ENCODE measurements around the gene SMARCD1. TPM values are rescaled to one million over a fixed set of nuclear protein-coding genes. Genes with fewer than 3 reads are reported as not detected.

Gene SMARCD1
- total RNA-seq, 1 experiment from 2014 or later: 84.9 TPM

- no peak for ATAC-seq
- intact Hi-C loops (cut with micrococcal nuclease; ENCODE audit: unreplicated experiment) (no loop called here), in situ Hi-C loops (cut with HindIII; ENCODE audit: low pct_unique_long_range_greater_than_20kb, low sequenced_read_pairs) (no loop called here)
- Histone ChIP-seq H3K27me3 (ENCODE audit: control insufficient read depth, insufficient read depth, low read length) (no peaks in the 10 kb centered on the region), H3K4me1 (ENCODE audit: control insufficient read depth, insufficient read depth, low read length) (0 out of 2 replicates have a peak, but pooled peaks cover 3% of the 10 kb centered on the region), H3K9me3 (ENCODE audit: control insufficient read depth, insufficient read depth, low read depth, low read length) (no peaks in the 10 kb centered on the region), H3K27ac (ENCODE audit: low read length) (no peak overlapping the region), H3K36me3 (ENCODE audit: control insufficient read depth, insufficient read depth, low read length) (no peaks in the 10 kb centered on the region), H3K4me3 (ENCODE audit: low read depth in 2 of 2, low read length in 2 of 2) (no peak overlapping the region)
- no peak for DNase-seq (ENCODE audit: low read depth, low spot score)
- TF ChIP-seq SIN3A (IDR thresholded peaks at IDR 0.05; ENCODE audit: borderline replicate concordance, insufficient read depth, low read depth, low read length) (no peak), CTCF (IDR thresholded peaks at IDR 0.05) (no peak), TCF7L2 (IDR thresholded peaks at IDR 0.05; ENCODE audit: low read depth, low read length) (no peak), POLR2AphosphoS5 (IDR thresholded peaks at IDR 0.05; ENCODE audit: low read depth, low read length) (no peak), REST (IDR thresholded peaks at IDR 0.05; ENCODE audit: insufficient read depth in 1 of 2, low read depth in 2 of 2, low read length in 1 of 2) (no peak)
- ChIA-PET POLR2A (interaction anchor here (0.6 to 0.7 kb wide), 2 partner anchors 107 to 122 kb away, joined by 3 to 7 read pairs; no protein-coding TSS in a partner anchor), CTCF (interaction anchor here (0.5 kb wide), 1 partner anchor 273 kb away, joined by 5 read pairs; no protein-coding TSS in a partner anchor)
- BruUV-seq (replicated peaks): no TSS peak
Measured at GRCh38 chr12:50072198-50072907, 12.8 kb upstream of the SMARCD1 start.

GRCh38 chr12:50073206-50073605, 11.9 kb upstream of the SMARCD1 start:
- DNase-seq (ENCODE audit: low read depth, low spot score): no peak
- H3K9me3 ChIP-seq (ENCODE audit: control insufficient read depth, insufficient read depth, low read depth, low read length): no peaks in the 10 kb centered on the region
- H3K4me3 ChIP-seq (ENCODE audit: low read depth in 2 of 2, low read length in 2 of 2): no peak overlapping the region
- no peak overlapping the region for H3K27ac ChIP-seq (ENCODE audit: low read length)
- ChIA-PET POLR2A (no interaction called here), CTCF (interaction anchor here (0.5 to 0.7 kb wide), 2 partner anchors 106 to 272 kb away, joined by 3 to 5 read pairs; no protein-coding TSS in a partner anchor)
- no peak for ATAC-seq
- BruUV-seq (replicated peaks): no TSS peak
- no peak for TF ChIP-seq POLR2AphosphoS5 (IDR thresholded peaks at IDR 0.05; ENCODE audit: low read depth, low read length)
- TF ChIP-seq REST (IDR thresholded peaks at IDR 0.05; ENCODE audit: insufficient read depth in 1 of 2, low read depth in 2 of 2, low read length in 1 of 2): no peak
- TF ChIP-seq CTCF (IDR thresholded peaks at IDR 0.05): no peak
- TF ChIP-seq SIN3A (IDR thresholded peaks at IDR 0.05; ENCODE audit: borderline replicate concordance, insufficient read depth, low read depth, low read length): no peak
- no peak for TF ChIP-seq TCF7L2 (IDR thresholded peaks at IDR 0.05; ENCODE audit: low read depth, low read length)
- H3K4me1 ChIP-seq (ENCODE audit: control insufficient read depth, insufficient read depth, low read length): 0 out of 2 replicates have a peak, but pooled peaks cover 3% of the 10 kb centered on the region
- intact Hi-C loops (cut with micrococcal nuclease; ENCODE audit: unreplicated experiment) (no loop called here), in situ Hi-C loops (cut with HindIII; ENCODE audit: low pct_unique_long_range_greater_than_20kb, low sequenced_read_pairs) (no loop called here)
- no peaks in the 10 kb centered on the region for H3K27me3 ChIP-seq (ENCODE audit: control insufficient read depth, insufficient read depth, low read length)
- no peaks in the 10 kb centered on the region for H3K36me3 ChIP-seq (ENCODE audit: control insufficient read depth, insufficient read depth, low read length)

All from Panc1 (cell line).